Sigmoid colon (tissue), 7 donors: ENCODE measurements around the gene ATF6. TPM values are rescaled to one million over a fixed set of nuclear protein-coding genes. Genes with fewer than 3 reads are reported as not detected.

Experiments
- DNase-seq: peaks from one replicate; pipeline ENCODE4 v3.0.0-alpha.2; 2019
- H3K27ac ChIP-seq, 4 donors: fragments of 200-600 bp; sonication (generic); one replicate each; pipeline ENCODE4 v1.5.1; 2016 to 2019; ENCODE audit warnings: mild to moderate bottlenecking in 1 of 4
- H3K27me3 ChIP-seq, 3 donors: fragments of 200-600 bp; sonication (generic); one replicate each; pipeline ENCODE4 v1.5.1; 2019; ENCODE audit warnings: mild to moderate bottlenecking in 1 of 3
- H3K36me3 ChIP-seq, 4 donors: fragments of 200-600 bp; sonication (generic); one replicate each; pipeline ENCODE4 v1.5.1; 2016 to 2019
- H3K4me1 ChIP-seq, 4 donors: fragments of 200-600 bp; sonication (generic); one replicate each; pipeline ENCODE4 v1.5.1; 2017 to 2019
- H3K4me3 ChIP-seq, 4 donors: fragments of 200-600 bp; sonication (generic); one replicate each; pipeline ENCODE4 v1.5.1; 2017 to 2019; ENCODE audit warnings: mild to moderate bottlenecking in 2 of 4, moderate library complexity in 1 of 4
- H3K9me3 ChIP-seq, 4 donors: fragments of 200-600 bp in 3 of 4; sonication (generic) in 3 of 4; one replicate each; pipeline versions ENCODE4 v1.5.1 to v1.6.1; 2013 to 2019
- EP300 ChIP-seq, 4 donors: sonication (generic); formaldehyde crosslinking; IDR thresholded peaks; one replicate each; pipeline ENCODE4 v1.6.1; 2017; ENCODE audit warnings: antibody characterized with exemption in 4 of 4
- POLR2A ChIP-seq, 2 donors: fragments of 450-650 bp; IDR thresholded peaks; one replicate each; pipeline ENCODE4 v1.6.1; 2016; ENCODE audit warnings: antibody characterized with exemption in 2 of 2, mild to moderate bottlenecking in 2 of 2, moderate library complexity in 2 of 2
- POLR2AphosphoS5 ChIP-seq, 4 donors: sonication (generic); formaldehyde crosslinking; IDR thresholded peaks; one replicate each; pipeline ENCODE4 v1.6.1; 2017; ENCODE audit warnings: antibody characterized with exemption in 4 of 4
- WGBS, 2 donors: extraction: QIAGEN DNeasy Blood & Tissue Kit; methylation state at CpG; one replicate each; pipeline ENCODE4 v1.1.7; 2013; 5-methylcytosine and 5-hydroxymethylcytosine counted together
- intact Hi-C: fragments of 100-400 bp; cut with DNase I; formaldehyde crosslinking; loops from one replicate; pipeline ENCODE4 v1.15.1; 2023
- polyA plus RNA-seq, 3 donors: library from polyadenylated mRNA; stranded (reverse); fragments of 200-250 nt; gene quantifications; one replicate each; pipeline ENCODE4 v1.2.3, GENCODE V29; 2013
- total RNA-seq, 4 donors: library from RNA; depleted of rRNA; stranded (reverse); fragments of >200 nt; gene quantifications; one replicate each; pipeline ENCODE4 v1.1.0, GENCODE V29; 2016
- TF ChIP-seq, protein P1 (sequence below), 4 experiments: fragments of 450-650 bp in 3 of 4; fragments of 200-600 bp in 1 of 4; IDR thresholded peaks; one replicate each; pipeline ENCODE4 v1.5.1; 2016 to 2019; ENCODE audit warnings: antibody characterized with exemption in 4 of 4, mild to moderate bottlenecking in 3 of 4, moderate library complexity in 2 of 4
- donor health status: healthy with polysubstance abuse.
- donor health status: Bipolar disorder and iron deficiency.
- donor health status: healthy.

Gene ATF6
- total and polyA plus RNA-seq, 7 donors: 2.3 to 28.1 (median 26.3) TPM

DNA sequence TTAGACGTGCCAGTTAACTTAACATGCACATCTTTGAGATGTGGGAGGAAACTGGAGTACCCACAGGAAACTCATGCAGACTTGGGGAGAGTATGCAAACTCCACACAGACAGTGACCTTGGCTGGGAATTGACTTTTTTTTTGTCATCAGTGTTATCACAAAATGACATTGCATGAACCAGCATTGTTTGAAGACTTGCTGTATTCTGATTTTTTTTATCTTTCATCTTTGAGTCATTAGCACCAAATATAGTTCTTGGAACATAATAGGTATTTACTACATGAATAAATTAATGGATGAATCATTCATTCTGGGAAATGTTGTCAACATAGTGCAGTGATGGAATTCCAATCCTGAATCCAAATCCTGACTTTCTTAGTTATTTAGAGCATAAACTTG is 77.0 kb downstream of the ATF6 start:
- Histone ChIP-seq H3K4me1 (peaks cover 0 to 23% (median 8%) of the 10 kb centered on the region in 4 donors), H3K9me3 (no peaks in the 10 kb centered on the region), H3K27me3 (no peaks in the 10 kb centered on the region), H3K36me3 (peaks cover 0 to 20% (median 0%) of the 10 kb centered on the region in 4 donors), H3K27ac (no peak overlapping the region), H3K4me3 (no peak overlapping the region)
- TF ChIP-seq POLR2A (IDR thresholded peaks at IDR 0.05): no peak
- no peak for TF ChIP-seq POLR2AphosphoS5 (IDR thresholded peaks at IDR 0.05)
- TF ChIP-seq EP300 (IDR thresholded peaks at IDR 0.05): no peak
- TF ChIP-seq, protein P1, sequence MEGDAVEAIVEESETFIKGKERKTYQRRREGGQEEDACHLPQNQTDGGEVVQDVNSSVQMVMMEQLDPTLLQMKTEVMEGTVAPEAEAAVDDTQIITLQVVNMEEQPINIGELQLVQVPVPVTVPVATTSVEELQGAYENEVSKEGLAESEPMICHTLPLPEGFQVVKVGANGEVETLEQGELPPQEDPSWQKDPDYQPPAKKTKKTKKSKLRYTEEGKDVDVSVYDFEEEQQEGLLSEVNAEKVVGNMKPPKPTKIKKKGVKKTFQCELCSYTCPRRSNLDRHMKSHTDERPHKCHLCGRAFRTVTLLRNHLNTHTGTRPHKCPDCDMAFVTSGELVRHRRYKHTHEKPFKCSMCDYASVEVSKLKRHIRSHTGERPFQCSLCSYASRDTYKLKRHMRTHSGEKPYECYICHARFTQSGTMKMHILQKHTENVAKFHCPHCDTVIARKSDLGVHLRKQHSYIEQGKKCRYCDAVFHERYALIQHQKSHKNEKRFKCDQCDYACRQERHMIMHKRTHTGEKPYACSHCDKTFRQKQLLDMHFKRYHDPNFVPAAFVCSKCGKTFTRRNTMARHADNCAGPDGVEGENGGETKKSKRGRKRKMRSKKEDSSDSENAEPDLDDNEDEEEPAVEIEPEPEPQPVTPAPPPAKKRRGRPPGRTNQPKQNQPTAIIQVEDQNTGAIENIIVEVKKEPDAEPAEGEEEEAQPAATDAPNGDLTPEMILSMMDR (IDR thresholded peaks at IDR 0.05): no peak
- 49 to 86% methylated on average over 1 of the region's 1 CpG for WGBS, 2 donors
- no peak for DNase-seq
- intact Hi-C loops: no loop called here

DNA sequence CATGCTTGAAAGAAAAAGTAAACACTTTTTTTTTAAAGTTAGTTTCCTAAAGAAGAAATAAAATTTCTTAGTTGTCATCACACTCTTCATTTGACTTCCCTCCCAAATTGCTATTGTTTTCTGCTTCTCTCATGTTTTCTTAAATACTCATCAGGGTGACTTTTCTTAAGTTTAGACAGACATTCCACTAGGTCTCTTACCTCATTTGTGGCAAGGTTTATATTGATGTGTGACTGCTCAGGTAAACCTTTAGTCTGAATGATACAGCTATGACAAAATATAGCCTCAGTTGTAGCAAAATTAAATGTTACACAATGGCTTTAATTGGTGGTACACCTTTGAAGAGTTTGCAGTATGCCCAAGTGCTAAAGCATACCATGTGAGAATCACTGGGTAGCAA is 78.6 kb downstream of the ATF6 start:
- TF ChIP-seq POLR2A (IDR thresholded peaks at IDR 0.05) (no peak), EP300 (IDR thresholded peaks at IDR 0.05) (no peak), POLR2AphosphoS5 (IDR thresholded peaks at IDR 0.05) (no peak)
- TF ChIP-seq, protein P1 (IDR thresholded peaks at IDR 0.05): no peak
- Histone ChIP-seq H3K4me1 (peaks cover 0 to 22% (median 10%) of the 10 kb centered on the region in 4 donors), H3K27me3 (no peaks in the 10 kb centered on the region), H3K27ac (no peak overlapping the region), H3K9me3 (no peaks in the 10 kb centered on the region), H3K4me3 (no peak overlapping the region), H3K36me3 (peaks cover 0 to 20% (median 0%) of the 10 kb centered on the region in 4 donors)
- intact Hi-C loops: no loop called here
- no peak for DNase-seq

DNA sequence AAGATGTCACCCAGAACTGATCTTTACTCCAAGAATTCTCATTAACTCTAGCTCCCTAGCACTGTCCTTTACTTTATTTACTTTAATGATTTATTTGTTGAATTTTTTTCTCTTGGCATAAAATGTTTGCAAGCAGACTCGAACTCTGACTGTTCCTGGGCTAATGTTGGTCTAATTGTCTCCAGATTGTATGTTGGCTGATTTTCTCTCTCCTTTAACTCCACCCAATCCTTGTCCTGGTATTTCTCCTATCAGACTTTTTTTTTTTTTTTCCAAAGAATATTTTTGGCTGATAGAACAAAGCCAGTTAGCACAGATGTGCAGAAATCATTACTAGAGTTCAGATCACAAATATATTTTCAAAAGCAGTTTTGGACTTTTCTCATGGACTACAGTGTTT is 82.6 kb downstream of the ATF6 start:
- no peak for DNase-seq
- TF ChIP-seq POLR2AphosphoS5 (IDR thresholded peaks at IDR 0.05) (no peak), POLR2A (IDR thresholded peaks at IDR 0.05) (no peak), EP300 (IDR thresholded peaks at IDR 0.05) (no peak)
- TF ChIP-seq, protein P1 (IDR thresholded peaks at IDR 0.05): no peak
- no peaks in the 10 kb centered on the region for H3K9me3 ChIP-seq
- no peak overlapping the region for H3K4me3 ChIP-seq
- 50 to 75% methylated on average over 1 of the region's 1 CpG for WGBS, 2 donors
- intact Hi-C loops: no loop called here
- peaks cover 0 to 35% (median 6%) of the 10 kb centered on the region in 4 donors for H3K36me3 ChIP-seq
- no peaks in the 10 kb centered on the region for H3K27me3 ChIP-seq
- no peak overlapping the region for H3K27ac ChIP-seq
- peaks cover 0 to 11% (median 7%) of the 10 kb centered on the region in 4 donors for H3K4me1 ChIP-seq

DNA sequence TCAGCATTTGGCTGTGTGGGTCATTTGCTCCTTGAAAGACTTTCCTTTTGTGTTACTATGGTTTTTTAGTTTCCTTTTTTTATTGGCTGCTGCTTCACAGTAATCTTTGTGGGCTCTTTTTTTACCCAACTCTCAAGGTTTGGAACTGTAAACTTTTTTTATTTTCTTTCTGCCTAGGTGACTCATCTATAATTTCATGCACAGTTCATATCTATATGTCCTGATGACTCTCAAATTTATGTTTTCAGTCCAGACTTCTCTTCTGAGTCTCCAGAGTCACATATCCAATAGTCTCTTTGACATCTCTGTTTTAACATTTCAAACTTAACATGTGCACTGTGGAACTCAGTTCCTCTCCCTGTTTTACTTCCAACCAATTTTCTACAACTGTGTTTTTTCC is 83.4 kb downstream of the ATF6 start:
- no peak for DNase-seq
- no peak overlapping the region for H3K27ac ChIP-seq
- no peak for TF ChIP-seq EP300 (IDR thresholded peaks at IDR 0.05)
- TF ChIP-seq, protein P1 (IDR thresholded peaks at IDR 0.05): no peak
- no peak for TF ChIP-seq POLR2A (IDR thresholded peaks at IDR 0.05)
- no peak for TF ChIP-seq POLR2AphosphoS5 (IDR thresholded peaks at IDR 0.05)
- no peaks in the 10 kb centered on the region for H3K27me3 ChIP-seq
- peaks cover 0 to 11% (median 7%) of the 10 kb centered on the region in 4 donors for H3K4me1 ChIP-seq
- H3K36me3 ChIP-seq: peaks cover 0 to 43% (median 6%) of the 10 kb centered on the region in 4 donors
- no peak overlapping the region for H3K4me3 ChIP-seq
- H3K9me3 ChIP-seq: no peaks in the 10 kb centered on the region
- intact Hi-C loops: no loop called here

DNA sequence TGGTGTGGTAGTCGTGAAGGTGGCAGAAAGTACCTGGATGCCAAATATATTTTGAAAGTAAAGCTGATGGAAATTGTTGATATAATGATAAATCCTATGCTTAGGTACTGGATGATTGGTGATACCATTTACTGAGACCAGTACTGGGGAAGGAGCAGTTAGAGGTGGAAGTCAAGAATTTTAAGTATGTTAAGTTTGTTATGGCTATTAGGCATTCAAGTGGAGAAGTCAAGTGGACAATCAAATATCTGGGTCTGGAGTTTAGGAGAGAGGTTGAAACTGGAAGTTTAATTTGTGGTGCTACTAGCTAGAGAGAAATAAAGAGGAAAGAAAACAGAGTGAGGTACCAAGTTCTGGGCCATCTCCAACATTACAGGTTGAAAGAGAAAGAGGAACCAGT is 89.1 kb downstream of the ATF6 start:
- H3K27ac ChIP-seq: no peak overlapping the region
- peaks cover 0 to 34% (median 6%) of the 10 kb centered on the region in 4 donors for H3K36me3 ChIP-seq
- TF ChIP-seq EP300 (IDR thresholded peaks at IDR 0.05): no peak
- no peak for TF ChIP-seq POLR2AphosphoS5 (IDR thresholded peaks at IDR 0.05)
- TF ChIP-seq, protein P1 (IDR thresholded peaks at IDR 0.05): no peak
- TF ChIP-seq POLR2A (IDR thresholded peaks at IDR 0.05): no peak
- H3K4me3 ChIP-seq: no peak overlapping the region
- H3K9me3 ChIP-seq: no peaks in the 10 kb centered on the region
- no peaks in the 10 kb centered on the region for H3K27me3 ChIP-seq
- intact Hi-C loops: no loop called here
- H3K4me1 ChIP-seq: no peaks in the 10 kb centered on the region
- WGBS, 2 donors: 98 to 99% methylated on average over 1 of the region's 1 CpG
- DNase-seq: no peak
